ENCODE results near the gene TMEM232. TPM values are rescaled to one million over a fixed set of nuclear protein-coding genes. Genes with fewer than 3 reads are reported as not detected.

TMEM232 gene
- total RNA-seq, 2 experiments from 2014 or later: 0.98 to 1.1 TPM

DNA sequence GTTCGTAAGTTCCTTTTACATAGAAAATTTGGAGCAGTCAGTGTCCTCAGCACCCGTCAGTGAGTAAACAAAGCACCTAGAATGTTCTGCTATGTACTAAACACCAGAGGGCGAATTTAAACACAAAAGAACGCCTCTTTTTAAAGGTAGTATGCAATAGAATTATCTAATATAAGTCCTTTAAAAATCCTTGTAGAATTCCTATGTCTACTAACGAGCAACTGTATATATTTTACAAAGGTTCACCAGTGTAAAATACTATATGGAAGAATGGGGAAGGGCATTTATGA lies 499 bp upstream of the TMEM232 start:
- intact Hi-C loops (cut with DNase I, micrococcal nuclease): loop anchor here in 1 of 2 experiments (10.0 kb wide), 1 partner anchor 1042 kb away; the partner anchor contains the start of gene MAN2A1
- Histone ChIP-seq H3K27ac (ENCODE audit: low read depth in 1 of 2, low read length in 2 of 2) (no peak overlapping the region), H3K4me1 (ENCODE audit: insufficient read depth, low read length) (peaks cover 4% of the 10 kb centered on the region), H3K4me3 (ENCODE audit: low read length) (peak overlapping the region; percentile 51), H3K36me3 (ENCODE audit: insufficient read depth, low read length) (no peaks in the 10 kb centered on the region), H3K9me3 (ENCODE audit: control insufficient read depth in 1 of 2, insufficient read depth in 1 of 2, low read length in 2 of 2) (no peaks in the 10 kb centered on the region), H3K27me3 (ENCODE audit: control insufficient read depth in 1 of 2, insufficient read depth in 2 of 2, low read length in 2 of 2) (no peaks in the 10 kb centered on the region)
- DNase-seq: peak in 3 of 14 experiments; percentile 22 to 45 (median 36)
- peaks cover 9% of the 10 kb centered on the region for H3K4me1 Mint-ChIP-seq (ENCODE audit: low read depth)
- H3K9me3 Mint-ChIP-seq: no peaks in the 10 kb centered on the region
- ATAC-seq (ENCODE audit: poor library complexity): peak; percentile 64
- H3K36me3 Mint-ChIP-seq (ENCODE audit: low read depth): peaks cover 4% of the 10 kb centered on the region
- ChIA-PET POLR2A (interaction anchor here (1.1 kb wide), 1 partner anchor 12 kb away, joined by 3 read pairs; the partner anchor contains the start of gene SLC25A46), CTCF (no interaction called here)
- peak overlapping the region; percentile 52 for H3K27ac Mint-ChIP-seq
- peak overlapping the region; percentile 93 for H3K4me3 Mint-ChIP-seq
- TF ChIP-seq CTCF (IDR thresholded peaks at IDR 0.05): peak; percentile 42
- H3K27me3 Mint-ChIP-seq: peaks cover 3% of the 10 kb centered on the region

- no peak overlapping the region for H3K4me3 ChIP-seq (ENCODE audit: low read length)
- H3K4me1 Mint-ChIP-seq (ENCODE audit: low read depth): no peaks in the 10 kb centered on the region
- H3K36me3 Mint-ChIP-seq (ENCODE audit: low read depth): no peaks in the 10 kb centered on the region
- ATAC-seq (ENCODE audit: poor library complexity) (no peak), DNase-seq (no peak)
- no peaks in the 10 kb centered on the region for H3K9me3 ChIP-seq (ENCODE audit: control insufficient read depth in 1 of 2, insufficient read depth in 1 of 2, low read length in 2 of 2)
- no peak overlapping the region for H3K27ac ChIP-seq (ENCODE audit: low read depth in 1 of 2, low read length in 2 of 2)
- ChIA-PET CTCF (no interaction called here), POLR2A (no interaction called here)
- no peaks in the 10 kb centered on the region for H3K27me3 ChIP-seq (ENCODE audit: control insufficient read depth in 1 of 2, insufficient read depth in 2 of 2, low read length in 2 of 2)
- H3K4me1 ChIP-seq (ENCODE audit: insufficient read depth, low read length): no peaks in the 10 kb centered on the region
- H3K9me3 Mint-ChIP-seq: no peaks in the 10 kb centered on the region
- no peak overlapping the region for H3K4me3 Mint-ChIP-seq
- intact Hi-C loops (cut with DNase I, micrococcal nuclease): no loop called here
- no peak overlapping the region for H3K27ac Mint-ChIP-seq
- H3K27me3 Mint-ChIP-seq: peaks cover 7% of the 10 kb centered on the region
- no peak for TF ChIP-seq CTCF (IDR thresholded peaks at IDR 0.05)
- no peaks in the 10 kb centered on the region for H3K36me3 ChIP-seq (ENCODE audit: insufficient read depth, low read length)
These were observed 8.2 kb downstream of the TMEM232 start for GRCh38 chr5:110718311-110718710.

DNA sequence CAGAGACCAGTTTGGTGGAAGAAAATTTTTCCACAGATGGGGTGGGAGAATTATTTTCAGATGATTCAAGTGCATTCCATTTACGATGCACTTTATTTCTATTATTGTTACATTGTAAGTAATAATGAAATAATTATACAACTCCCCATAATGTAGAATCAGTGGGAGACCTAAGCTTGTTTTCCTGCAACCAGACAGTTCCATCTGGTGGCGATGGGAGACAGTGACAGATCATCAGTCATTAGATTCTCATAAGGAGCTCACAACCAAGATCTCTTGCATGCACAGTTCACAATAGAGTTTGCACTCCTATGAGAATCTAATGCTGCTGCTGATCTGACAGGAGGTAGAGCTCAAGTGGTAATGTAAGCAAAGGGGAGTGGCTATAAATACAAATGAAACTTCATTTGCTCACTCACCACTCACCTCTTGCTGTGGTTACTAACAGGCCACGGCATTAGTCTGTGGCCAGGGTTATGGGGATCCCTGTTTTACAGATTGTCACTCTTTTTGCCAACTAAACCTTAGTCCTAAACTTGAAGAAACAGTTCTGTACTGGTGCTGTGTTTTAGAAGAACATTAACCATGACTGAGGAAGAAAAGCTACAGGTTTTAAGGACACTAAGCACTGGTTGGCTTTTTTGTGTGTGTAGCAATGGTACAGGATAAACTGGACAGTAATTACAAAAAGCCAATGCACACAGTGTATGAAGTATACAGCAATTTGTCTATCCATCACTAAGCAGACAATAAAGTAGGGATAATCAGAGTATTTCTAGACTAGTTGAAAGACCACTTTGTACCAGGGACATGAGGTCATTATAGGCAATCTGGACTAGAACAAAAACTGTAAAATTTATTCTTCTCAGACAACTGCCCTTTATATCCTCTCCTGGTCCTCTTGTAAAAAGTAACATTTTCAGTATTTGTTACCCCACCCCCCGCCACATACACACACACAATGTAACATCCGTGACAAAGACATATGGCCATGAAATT lies 9.9 kb downstream of the TMEM232 start:
- Histone ChIP-seq H3K4me3 (ENCODE audit: low read length) (no peak overlapping the region), H3K27ac (ENCODE audit: low read depth in 1 of 2, low read length in 2 of 2) (no peak overlapping the region), H3K36me3 (ENCODE audit: insufficient read depth, low read length) (no peaks in the 10 kb centered on the region), H3K9me3 (ENCODE audit: control insufficient read depth in 1 of 2, insufficient read depth in 1 of 2, low read length in 2 of 2) (no peaks in the 10 kb centered on the region), H3K4me1 (ENCODE audit: insufficient read depth, low read length) (no peaks in the 10 kb centered on the region), H3K27me3 (ENCODE audit: control insufficient read depth in 1 of 2, insufficient read depth in 2 of 2, low read length in 2 of 2) (no peaks in the 10 kb centered on the region)
- H3K9me3 Mint-ChIP-seq: no peaks in the 10 kb centered on the region
- no peaks in the 10 kb centered on the region for H3K36me3 Mint-ChIP-seq (ENCODE audit: low read depth)
- H3K4me1 Mint-ChIP-seq (ENCODE audit: low read depth): no peaks in the 10 kb centered on the region
- no peak for TF ChIP-seq CTCF (IDR thresholded peaks at IDR 0.05)
- ChIA-PET POLR2A (no interaction called here), CTCF (no interaction called here)
- no peak overlapping the region for H3K27ac Mint-ChIP-seq
- H3K27me3 Mint-ChIP-seq: peaks cover 7% of the 10 kb centered on the region
- ATAC-seq (ENCODE audit: poor library complexity) (no peak), DNase-seq (no peak)
- H3K4me3 Mint-ChIP-seq: no peak overlapping the region
- intact Hi-C loops (cut with DNase I, micrococcal nuclease): no loop called here

Data from CD4-positive, alpha-beta T cell (primary cell).